ENCODE measurements around the gene FRMD8.

DNA sequence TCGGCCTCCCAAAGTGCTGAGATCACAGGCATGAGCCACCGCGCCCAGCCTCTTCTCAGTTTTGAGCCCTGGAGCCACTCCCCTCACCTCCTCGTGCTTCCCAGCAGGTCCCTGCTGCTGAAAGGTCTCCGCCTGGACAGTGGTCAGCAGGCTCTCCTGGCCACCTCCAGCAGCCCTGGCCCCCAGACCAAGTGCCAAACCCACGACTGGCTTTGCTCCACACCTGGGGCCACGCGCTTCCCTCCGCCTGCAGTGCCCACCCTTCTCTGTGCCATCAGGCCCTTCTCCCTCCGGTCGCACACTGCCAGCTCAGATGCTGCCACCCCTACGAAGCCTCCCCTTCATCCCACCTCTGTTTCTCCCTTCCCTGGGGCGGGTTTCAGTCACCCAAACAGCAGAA is 12.8 kb downstream of the FRMD8 start:
- TF ChIP-seq POLR2AphosphoS5 (IDR thresholded peaks at IDR 0.05; ENCODE audit: low read depth, low read length) (no peak), TAF1 (IDR thresholded peaks at IDR 0.05; ENCODE audit: borderline replicate concordance, low read depth, low read length) (no peak), POLR2A (IDR thresholded peaks at IDR 0.05; ENCODE audit: low read depth, low read length) (no peak)
